Measurements from ENCODE around the gene LARGE1.

DNA sequence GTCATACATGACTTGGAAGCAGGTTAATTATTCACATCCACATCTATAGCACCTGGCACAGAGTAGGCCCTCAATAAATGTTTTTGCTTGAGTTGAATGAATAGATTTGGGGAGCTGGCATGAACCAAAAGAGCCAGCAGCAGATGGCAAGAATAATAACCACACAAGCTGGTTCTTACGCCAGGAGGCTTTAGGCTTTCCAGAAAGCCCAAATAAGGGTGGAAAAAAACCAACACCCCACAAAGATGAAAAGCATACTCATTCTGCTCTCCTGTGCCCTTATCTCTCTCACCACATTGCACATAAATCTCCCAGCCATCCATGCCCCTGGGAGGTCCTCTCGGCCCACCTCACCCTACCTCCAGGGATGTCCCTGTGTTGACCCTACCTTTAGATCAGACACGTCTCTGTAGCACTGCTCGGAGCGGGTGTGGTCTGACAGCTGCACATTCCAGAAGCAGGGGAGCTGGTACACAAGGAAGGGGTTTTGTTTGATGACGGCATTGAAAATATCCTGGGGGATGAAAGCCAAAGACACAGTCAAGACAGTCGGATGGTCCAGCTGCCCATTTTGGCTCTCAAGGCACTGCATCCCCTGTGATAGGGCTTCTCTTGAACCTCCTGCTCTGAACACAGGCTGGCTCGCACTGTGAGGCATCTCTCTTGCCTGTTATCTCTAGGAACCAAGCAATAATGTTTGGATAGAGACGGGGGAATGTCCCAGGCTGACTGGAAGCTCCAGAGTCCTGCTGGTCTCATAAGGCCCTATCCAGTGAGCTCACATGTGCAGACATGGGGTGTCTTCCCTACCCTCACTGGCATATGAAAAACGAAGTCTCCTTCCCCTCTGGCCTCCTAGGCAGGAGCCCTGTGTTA is 538.5 kb downstream of the LARGE1 start:
- TF ChIP-seq, protein P1, sequence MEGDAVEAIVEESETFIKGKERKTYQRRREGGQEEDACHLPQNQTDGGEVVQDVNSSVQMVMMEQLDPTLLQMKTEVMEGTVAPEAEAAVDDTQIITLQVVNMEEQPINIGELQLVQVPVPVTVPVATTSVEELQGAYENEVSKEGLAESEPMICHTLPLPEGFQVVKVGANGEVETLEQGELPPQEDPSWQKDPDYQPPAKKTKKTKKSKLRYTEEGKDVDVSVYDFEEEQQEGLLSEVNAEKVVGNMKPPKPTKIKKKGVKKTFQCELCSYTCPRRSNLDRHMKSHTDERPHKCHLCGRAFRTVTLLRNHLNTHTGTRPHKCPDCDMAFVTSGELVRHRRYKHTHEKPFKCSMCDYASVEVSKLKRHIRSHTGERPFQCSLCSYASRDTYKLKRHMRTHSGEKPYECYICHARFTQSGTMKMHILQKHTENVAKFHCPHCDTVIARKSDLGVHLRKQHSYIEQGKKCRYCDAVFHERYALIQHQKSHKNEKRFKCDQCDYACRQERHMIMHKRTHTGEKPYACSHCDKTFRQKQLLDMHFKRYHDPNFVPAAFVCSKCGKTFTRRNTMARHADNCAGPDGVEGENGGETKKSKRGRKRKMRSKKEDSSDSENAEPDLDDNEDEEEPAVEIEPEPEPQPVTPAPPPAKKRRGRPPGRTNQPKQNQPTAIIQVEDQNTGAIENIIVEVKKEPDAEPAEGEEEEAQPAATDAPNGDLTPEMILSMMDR (IDR thresholded peaks at IDR 0.05) = no peak
- TF ChIP-seq POLR2A (IDR thresholded peaks at IDR 0.05) = no peak

All from Peyer's patch (tissue), 4 donors.